ENCODE data around the gene MACC1. TPM values are rescaled to one million over a fixed set of nuclear protein-coding genes. Genes with fewer than 3 reads are reported as not detected.

The MACC1 gene
- total and polyA plus RNA-seq, 4 donors, result 0.02 to 1.0 (median 0.50) TPM

DNA sequence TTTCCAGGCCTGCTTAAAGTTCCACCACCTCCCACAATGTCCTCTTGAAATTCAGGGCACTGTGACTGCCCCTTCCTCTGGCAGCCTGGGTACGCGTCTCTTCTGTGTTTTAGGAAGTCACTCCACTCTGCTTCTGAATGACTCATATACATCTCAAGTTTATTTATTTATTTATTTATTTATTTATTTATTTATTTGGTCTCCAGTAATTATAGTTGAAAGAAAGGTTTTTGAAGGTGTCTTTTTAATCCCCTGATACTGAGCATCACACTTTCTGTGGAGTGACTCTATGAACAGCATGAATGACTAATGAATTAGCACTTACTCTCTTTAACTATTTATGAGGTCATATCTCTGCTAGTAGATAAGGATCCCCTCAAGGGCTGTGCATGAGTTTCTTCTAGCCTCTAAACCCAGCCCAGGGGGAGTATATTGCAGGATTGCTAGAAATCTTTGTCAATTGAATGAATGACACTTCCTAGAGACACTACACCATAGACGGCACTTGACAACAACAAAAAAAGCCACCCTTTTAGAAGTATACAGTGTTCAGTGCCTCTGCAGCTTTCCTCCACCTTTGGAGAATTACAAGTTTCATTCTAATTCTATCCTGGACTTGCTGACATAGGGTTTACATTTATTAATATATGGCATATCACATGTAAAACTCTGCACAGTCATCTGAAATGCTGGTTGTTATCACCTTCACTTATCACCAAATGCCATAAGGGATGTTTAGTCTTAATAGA, 2.1 kb downstream of the MACC1 start (continued):
- TF ChIP-seq, protein P1, sequence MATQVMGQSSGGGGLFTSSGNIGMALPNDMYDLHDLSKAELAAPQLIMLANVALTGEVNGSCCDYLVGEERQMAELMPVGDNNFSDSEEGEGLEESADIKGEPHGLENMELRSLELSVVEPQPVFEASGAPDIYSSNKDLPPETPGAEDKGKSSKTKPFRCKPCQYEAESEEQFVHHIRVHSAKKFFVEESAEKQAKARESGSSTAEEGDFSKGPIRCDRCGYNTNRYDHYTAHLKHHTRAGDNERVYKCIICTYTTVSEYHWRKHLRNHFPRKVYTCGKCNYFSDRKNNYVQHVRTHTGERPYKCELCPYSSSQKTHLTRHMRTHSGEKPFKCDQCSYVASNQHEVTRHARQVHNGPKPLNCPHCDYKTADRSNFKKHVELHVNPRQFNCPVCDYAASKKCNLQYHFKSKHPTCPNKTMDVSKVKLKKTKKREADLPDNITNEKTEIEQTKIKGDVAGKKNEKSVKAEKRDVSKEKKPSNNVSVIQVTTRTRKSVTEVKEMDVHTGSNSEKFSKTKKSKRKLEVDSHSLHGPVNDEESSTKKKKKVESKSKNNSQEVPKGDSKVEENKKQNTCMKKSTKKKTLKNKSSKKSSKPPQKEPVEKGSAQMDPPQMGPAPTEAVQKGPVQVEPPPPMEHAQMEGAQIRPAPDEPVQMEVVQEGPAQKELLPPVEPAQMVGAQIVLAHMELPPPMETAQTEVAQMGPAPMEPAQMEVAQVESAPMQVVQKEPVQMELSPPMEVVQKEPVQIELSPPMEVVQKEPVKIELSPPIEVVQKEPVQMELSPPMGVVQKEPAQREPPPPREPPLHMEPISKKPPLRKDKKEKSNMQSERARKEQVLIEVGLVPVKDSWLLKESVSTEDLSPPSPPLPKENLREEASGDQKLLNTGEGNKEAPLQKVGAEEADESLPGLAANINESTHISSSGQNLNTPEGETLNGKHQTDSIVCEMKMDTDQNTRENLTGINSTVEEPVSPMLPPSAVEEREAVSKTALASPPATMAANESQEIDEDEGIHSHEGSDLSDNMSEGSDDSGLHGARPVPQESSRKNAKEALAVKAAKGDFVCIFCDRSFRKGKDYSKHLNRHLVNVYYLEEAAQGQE (IDR thresholded peaks at IDR 0.05), result no peak
- TF ChIP-seq GABPA (IDR thresholded peaks at IDR 0.05 in 1 of 2, conservative IDR thresholded peaks at IDR 0.05 in 1 of 2), result no peak
- TF ChIP-seq, protein P2, sequence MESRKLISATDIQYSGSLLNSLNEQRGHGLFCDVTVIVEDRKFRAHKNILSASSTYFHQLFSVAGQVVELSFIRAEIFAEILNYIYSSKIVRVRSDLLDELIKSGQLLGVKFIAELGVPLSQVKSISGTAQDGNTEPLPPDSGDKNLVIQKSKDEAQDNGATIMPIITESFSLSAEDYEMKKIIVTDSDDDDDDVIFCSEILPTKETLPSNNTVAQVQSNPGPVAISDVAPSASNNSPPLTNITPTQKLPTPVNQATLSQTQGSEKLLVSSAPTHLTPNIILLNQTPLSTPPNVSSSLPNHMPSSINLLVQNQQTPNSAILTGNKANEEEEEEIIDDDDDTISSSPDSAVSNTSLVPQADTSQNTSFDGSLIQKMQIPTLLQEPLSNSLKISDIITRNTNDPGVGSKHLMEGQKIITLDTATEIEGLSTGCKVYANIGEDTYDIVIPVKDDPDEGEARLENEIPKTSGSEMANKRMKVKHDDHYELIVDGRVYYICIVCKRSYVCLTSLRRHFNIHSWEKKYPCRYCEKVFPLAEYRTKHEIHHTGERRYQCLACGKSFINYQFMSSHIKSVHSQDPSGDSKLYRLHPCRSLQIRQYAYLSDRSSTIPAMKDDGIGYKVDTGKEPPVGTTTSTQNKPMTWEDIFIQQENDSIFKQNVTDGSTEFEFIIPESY (IDR thresholded peaks at IDR 0.05), result no peak

DNA sequence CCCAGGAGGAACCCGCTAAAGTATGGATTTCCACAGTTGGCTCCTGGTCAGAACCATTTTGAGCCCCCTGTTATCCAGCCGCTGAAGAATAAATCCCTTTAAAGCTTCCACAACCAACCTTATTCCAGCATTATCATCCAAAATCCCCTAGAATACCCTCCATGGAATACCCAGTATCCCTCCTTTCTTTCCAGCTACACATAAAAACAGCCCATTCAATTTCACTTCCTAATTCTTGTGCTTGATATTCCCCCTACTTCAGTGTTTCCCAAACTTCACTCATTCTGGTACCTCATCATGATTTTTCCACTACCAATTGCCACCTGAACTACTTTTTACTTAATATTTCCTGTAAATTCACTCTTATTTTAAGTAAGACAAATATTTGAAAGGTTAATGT, 3.1 kb downstream of the MACC1 start:
- TF ChIP-seq, protein P3, sequence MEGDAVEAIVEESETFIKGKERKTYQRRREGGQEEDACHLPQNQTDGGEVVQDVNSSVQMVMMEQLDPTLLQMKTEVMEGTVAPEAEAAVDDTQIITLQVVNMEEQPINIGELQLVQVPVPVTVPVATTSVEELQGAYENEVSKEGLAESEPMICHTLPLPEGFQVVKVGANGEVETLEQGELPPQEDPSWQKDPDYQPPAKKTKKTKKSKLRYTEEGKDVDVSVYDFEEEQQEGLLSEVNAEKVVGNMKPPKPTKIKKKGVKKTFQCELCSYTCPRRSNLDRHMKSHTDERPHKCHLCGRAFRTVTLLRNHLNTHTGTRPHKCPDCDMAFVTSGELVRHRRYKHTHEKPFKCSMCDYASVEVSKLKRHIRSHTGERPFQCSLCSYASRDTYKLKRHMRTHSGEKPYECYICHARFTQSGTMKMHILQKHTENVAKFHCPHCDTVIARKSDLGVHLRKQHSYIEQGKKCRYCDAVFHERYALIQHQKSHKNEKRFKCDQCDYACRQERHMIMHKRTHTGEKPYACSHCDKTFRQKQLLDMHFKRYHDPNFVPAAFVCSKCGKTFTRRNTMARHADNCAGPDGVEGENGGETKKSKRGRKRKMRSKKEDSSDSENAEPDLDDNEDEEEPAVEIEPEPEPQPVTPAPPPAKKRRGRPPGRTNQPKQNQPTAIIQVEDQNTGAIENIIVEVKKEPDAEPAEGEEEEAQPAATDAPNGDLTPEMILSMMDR (IDR thresholded peaks at IDR 0.05; ENCODE audit: low read depth, low read length, missing input control), result no peak
- TF ChIP-seq, protein P4, sequence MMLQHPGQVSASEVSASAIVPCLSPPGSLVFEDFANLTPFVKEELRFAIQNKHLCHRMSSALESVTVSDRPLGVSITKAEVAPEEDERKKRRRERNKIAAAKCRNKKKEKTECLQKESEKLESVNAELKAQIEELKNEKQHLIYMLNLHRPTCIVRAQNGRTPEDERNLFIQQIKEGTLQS (IDR thresholded peaks at IDR 0.05), result no peak
- no peak for TF ChIP-seq SP1 (IDR thresholded peaks at IDR 0.05)
- no peak for TF ChIP-seq FOXA2 (IDR thresholded peaks at IDR 0.05)
- no peak for TF ChIP-seq YY1 (IDR thresholded peaks at IDR 0.05)
- no peak for TF ChIP-seq NR2F2 (IDR thresholded peaks at IDR 0.05)
- no peak for TF ChIP-seq RXRA (IDR thresholded peaks at IDR 0.05)
- no peak for TF ChIP-seq GABPA (IDR thresholded peaks at IDR 0.05 in 1 of 2, conservative IDR thresholded peaks at IDR 0.05 in 1 of 2)
- no peak for TF ChIP-seq EGR1 (IDR thresholded peaks at IDR 0.05; ENCODE audit: low read depth in 2 of 2)
- Histone ChIP-seq H3K4me1 (ENCODE audit: control insufficient read depth in 4 of 4, insufficient read depth in 4 of 4, low read length in 3 of 4) (peaks cover 0 to 2% (median 0%) of the 10 kb centered on the region in 4 donors), H3K27ac (ENCODE audit: low read depth in 1 of 2, low read length in 2 of 2) (no peak overlapping the region), H3K9ac (ENCODE audit: low read depth in 1 of 2, low read length in 2 of 2) (peak overlapping the region in 1 of 2 donors; percentile 2), H3K36me3 (ENCODE audit: control insufficient read depth in 4 of 4, insufficient read depth in 3 of 4, low read depth in 1 of 4, low read length in 3 of 4) (no peaks in the 10 kb centered on the region), H3K27me3 (ENCODE audit: control insufficient read depth in 4 of 4, insufficient read depth in 4 of 4, low read length in 3 of 4) (no peaks in the 10 kb centered on the region), H3K9me3 (ENCODE audit: control insufficient read depth in 4 of 4, low read length in 3 of 4) (no peaks in the 10 kb centered on the region), H3K4me3 (ENCODE audit: low read depth in 1 of 3, low read length in 3 of 3) (no peak overlapping the region)
- no peak for DNase-seq (ENCODE audit: low spot score)
- 80% methylated on average over 2 of the region's 2 CpGs for WGBS

DNA sequence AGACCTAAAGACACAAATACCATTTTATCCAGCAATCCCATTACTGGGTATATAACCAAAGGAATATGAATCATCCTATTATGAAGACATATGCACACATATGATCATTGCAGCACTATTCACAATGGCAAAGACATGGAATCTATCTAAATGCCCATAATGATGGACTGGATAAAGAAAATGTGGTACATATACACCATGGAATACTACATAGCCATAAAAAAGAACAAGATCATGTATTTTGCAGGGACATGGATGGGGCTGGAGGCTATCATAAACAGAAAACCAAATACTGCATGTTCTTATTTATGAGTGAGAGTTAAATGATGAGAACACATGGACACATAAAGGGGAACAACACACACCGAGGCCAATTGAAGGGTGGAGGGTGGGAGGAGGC, 3.8 kb downstream of the MACC1 start:
- WGBS, result 90% methylated on average over 1 of the region's 1 CpG
- peaks cover 0 to 3% (median 1%) of the 10 kb centered on the region in 4 donors for H3K9me3 ChIP-seq (ENCODE audit: control insufficient read depth in 4 of 4, low read length in 3 of 4)
- H3K4me1 ChIP-seq (ENCODE audit: control insufficient read depth in 4 of 4, insufficient read depth in 4 of 4, low read length in 3 of 4), result no peaks in the 10 kb centered on the region
- no peaks in the 10 kb centered on the region for H3K36me3 ChIP-seq (ENCODE audit: control insufficient read depth in 4 of 4, insufficient read depth in 3 of 4, low read depth in 1 of 4, low read length in 3 of 4)
- DNase-seq (ENCODE audit: low spot score), result no peak
- no peak overlapping the region for H3K27ac ChIP-seq (ENCODE audit: low read depth in 1 of 2, low read length in 2 of 2)
- H3K27me3 ChIP-seq (ENCODE audit: control insufficient read depth in 4 of 4, insufficient read depth in 4 of 4, low read length in 3 of 4), result no peaks in the 10 kb centered on the region
- no peak overlapping the region for H3K9ac ChIP-seq (ENCODE audit: low read depth in 1 of 2, low read length in 2 of 2)
- H3K4me3 ChIP-seq (ENCODE audit: low read depth in 1 of 3, low read length in 3 of 3), result no peak overlapping the region
- TF ChIP-seq RAD21 (IDR thresholded peaks at IDR 0.05), result no peak
- TF ChIP-seq, protein P5, sequence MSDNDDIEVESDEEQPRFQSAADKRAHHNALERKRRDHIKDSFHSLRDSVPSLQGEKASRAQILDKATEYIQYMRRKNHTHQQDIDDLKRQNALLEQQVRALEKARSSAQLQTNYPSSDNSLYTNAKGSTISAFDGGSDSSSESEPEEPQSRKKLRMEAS (IDR thresholded peaks at IDR 0.05), result no peak
- no peak for TF ChIP-seq FOXA1 (IDR thresholded peaks at IDR 0.05)
- TF ChIP-seq, protein P2 (IDR thresholded peaks at IDR 0.05), result no peak
- TF ChIP-seq RXRA (IDR thresholded peaks at IDR 0.05), result no peak
- TF ChIP-seq, protein P3 (IDR thresholded peaks at IDR 0.05; ENCODE audit: low read depth, low read length, missing input control), result no peak

Measured in liver (tissue), 9 donors.